Body of pancreas (tissue), 4 donors: ENCODE data around the gene TP53INP2. TPM values are rescaled to one million over a fixed set of nuclear protein-coding genes. Genes with fewer than 3 reads are reported as not detected.

Experiments
- ATAC-seq: fragments of 150-250 bp; one replicate; pipeline ENCODE4 v1.9.1; 2016
- DNase-seq, 4 donors: peaks; one replicate each; pipeline ENCODE4 v3.0.0-alpha.2; 2019
- H3K27ac ChIP-seq, 4 donors: fragments of 200-600 bp; sonication (generic); 1 replicate in 3 of 4; 2 replicates in 1 of 4; pipeline versions ENCODE4 v1.5.1 to v1.6.1; 2016 to 2019; ENCODE audit warnings: mild to moderate bottlenecking in 1 of 4, mixed read lengths in 1 of 4, moderate library complexity in 1 of 4
- H3K27me3 ChIP-seq, 2 donors: fragments of 200-600 bp; sonication (generic); one replicate each; pipeline ENCODE4 v1.6.0; 2016; ENCODE audit warnings: mild to moderate bottlenecking in 1 of 2
- H3K36me3 ChIP-seq, 2 donors: fragments of 200-600 bp; sonication (generic); replicated peaks in 1 of 2; 2 replicates each; pipeline ENCODE4 v1.5.1; 2016; ENCODE audit warnings: low read depth in 2 of 2; ENCODE audit not compliant: insufficient read depth in 1 of 2
- H3K4me1 ChIP-seq: fragments of 200-600 bp; sonication (generic); one replicate; pipeline ENCODE4 v1.6.0; 2016
- H3K4me3 ChIP-seq, 2 donors: fragments of 200-600 bp; sonication (generic); 1 replicate in 1 of 2; 2 replicates in 1 of 2; pipeline ENCODE4 v1.5.1; 2016 to 2019
- H3K9me3 ChIP-seq, 3 donors: fragments of 200-600 bp; sonication (generic); 1 replicate in 2 of 3; 2 replicates in 1 of 3; pipeline ENCODE4 v1.5.1; 2016
- POLR2A ChIP-seq, 3 donors: fragments of 450-650 bp; IDR thresholded peaks; one replicate each; pipeline ENCODE4 v1.6.1; 2016; ENCODE audit warnings: antibody characterized with exemption in 3 of 3, mild to moderate bottlenecking in 2 of 3
- WGBS, 2 donors: methylation state at CpG; one replicate each; pipeline ENCODE4 v1.1.5; 2017; 5-methylcytosine and 5-hydroxymethylcytosine counted together
- intact Hi-C: fragments of 100-400 bp; cut with DNase I; formaldehyde crosslinking; loops from one replicate; pipeline ENCODE4 v1.15.1; 2023
- total RNA-seq, 2 donors: library from RNA; depleted of rRNA; stranded (reverse); fragments of >200 nt; gene quantifications; one replicate each; pipeline ENCODE4 v1.1.0, GENCODE V29; 2016
- TF ChIP-seq, protein P1 (sequence below), 7 experiments: fragments of 450-650 bp in 4 of 7; fragments of 200-600 bp in 3 of 7; sonication (generic) in 3 of 7; IDR thresholded peaks; one replicate each; pipeline ENCODE4 v1.5.1; 2016 to 2019; ENCODE audit warnings: antibody characterized with exemption in 7 of 7

Gene TP53INP2
- total RNA-seq, 2 donors from 2014 or later = 3.4 to 12.2 TPM

DNA sequence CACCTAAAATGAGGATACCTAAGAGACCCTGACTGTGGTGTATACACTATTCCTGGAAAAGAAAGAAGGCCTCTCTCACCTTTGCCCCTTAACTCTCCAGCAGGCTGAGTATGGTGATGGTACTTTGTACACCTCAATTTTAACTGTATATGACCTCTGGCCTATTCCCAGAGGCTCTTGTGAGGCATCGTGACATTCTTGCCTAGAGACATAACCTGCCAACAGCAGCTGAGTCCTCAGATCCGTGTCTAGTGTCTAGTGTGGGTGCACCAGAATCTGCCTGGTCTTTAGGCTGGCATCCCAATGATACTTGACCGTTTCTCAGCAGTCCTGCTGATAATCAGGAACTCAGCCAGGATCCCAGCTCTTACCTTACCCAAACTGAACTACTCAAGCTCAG, 20.0 kb downstream of the TP53INP2 start:
- no peak for TF ChIP-seq POLR2A (IDR thresholded peaks at IDR 0.05)
- TF ChIP-seq, protein P1, sequence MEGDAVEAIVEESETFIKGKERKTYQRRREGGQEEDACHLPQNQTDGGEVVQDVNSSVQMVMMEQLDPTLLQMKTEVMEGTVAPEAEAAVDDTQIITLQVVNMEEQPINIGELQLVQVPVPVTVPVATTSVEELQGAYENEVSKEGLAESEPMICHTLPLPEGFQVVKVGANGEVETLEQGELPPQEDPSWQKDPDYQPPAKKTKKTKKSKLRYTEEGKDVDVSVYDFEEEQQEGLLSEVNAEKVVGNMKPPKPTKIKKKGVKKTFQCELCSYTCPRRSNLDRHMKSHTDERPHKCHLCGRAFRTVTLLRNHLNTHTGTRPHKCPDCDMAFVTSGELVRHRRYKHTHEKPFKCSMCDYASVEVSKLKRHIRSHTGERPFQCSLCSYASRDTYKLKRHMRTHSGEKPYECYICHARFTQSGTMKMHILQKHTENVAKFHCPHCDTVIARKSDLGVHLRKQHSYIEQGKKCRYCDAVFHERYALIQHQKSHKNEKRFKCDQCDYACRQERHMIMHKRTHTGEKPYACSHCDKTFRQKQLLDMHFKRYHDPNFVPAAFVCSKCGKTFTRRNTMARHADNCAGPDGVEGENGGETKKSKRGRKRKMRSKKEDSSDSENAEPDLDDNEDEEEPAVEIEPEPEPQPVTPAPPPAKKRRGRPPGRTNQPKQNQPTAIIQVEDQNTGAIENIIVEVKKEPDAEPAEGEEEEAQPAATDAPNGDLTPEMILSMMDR (IDR thresholded peaks at IDR 0.05) = no peak
- DNase-seq = no peak
- Histone ChIP-seq H3K4me3 (no peak overlapping the region), H3K27ac (no peak overlapping the region), H3K9me3 (no peaks in the 10 kb centered on the region), H3K27me3 (no peaks in the 10 kb centered on the region), H3K4me1 (no peaks in the 10 kb centered on the region), H3K36me3 (peaks cover 0 to 5% of the 10 kb centered on the region in 2 donors)
- ATAC-seq = no peak
- intact Hi-C loops = no loop called here
- 76 to 90% methylated on average over 3 of the region's 3 CpGs for WGBS, 2 donors

DNA sequence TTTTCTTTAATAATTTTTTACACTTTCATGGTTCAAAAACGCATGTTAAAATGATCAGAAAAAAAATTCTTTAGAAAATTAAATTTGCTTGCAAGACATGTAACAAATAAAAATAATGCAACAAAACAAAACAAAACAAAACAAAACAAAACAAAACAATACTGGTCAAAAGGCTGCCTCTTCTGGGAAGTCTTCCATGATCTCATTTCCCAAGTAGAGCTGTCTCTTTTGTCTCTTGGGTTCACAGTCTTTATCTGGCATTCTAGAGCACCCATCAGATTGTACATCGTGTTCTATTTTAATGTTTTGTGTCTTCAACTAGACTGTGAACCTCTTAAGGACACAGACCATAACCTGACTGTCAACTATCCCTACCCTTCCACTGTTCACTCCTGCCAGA, 25.3 kb downstream of the TP53INP2 start:
- TF ChIP-seq, protein P1 (IDR thresholded peaks at IDR 0.05) = no peak
- no peak for TF ChIP-seq POLR2A (IDR thresholded peaks at IDR 0.05)
- intact Hi-C loops = no loop called here
- DNase-seq (no peak), ATAC-seq (no peak)
- H3K4me1 ChIP-seq = no peaks in the 10 kb centered on the region
- no peaks in the 10 kb centered on the region for H3K9me3 ChIP-seq
- no peaks in the 10 kb centered on the region for H3K27me3 ChIP-seq
- no peak overlapping the region for H3K4me3 ChIP-seq
- H3K36me3 ChIP-seq = peaks cover 0 to 7% of the 10 kb centered on the region in 2 donors
- 87 to 97% methylated on average over 2 of the region's 2 CpGs for WGBS, 2 donors
- no peak overlapping the region for H3K27ac ChIP-seq

GRCh38 chr20:34732523-34732922, 28.4 kb downstream of the TP53INP2 start:
- Histone ChIP-seq H3K27ac (no peak overlapping the region), H3K4me3 (no peak overlapping the region), H3K36me3 (peaks cover 0 to 2% of the 10 kb centered on the region in 2 donors), H3K4me1 (no peaks in the 10 kb centered on the region), H3K9me3 (no peaks in the 10 kb centered on the region), H3K27me3 (no peaks in the 10 kb centered on the region)
- ATAC-seq (no peak), DNase-seq (no peak)
- WGBS, 2 donors = 96 to 100% methylated on average over 1 of the region's 1 CpG
- no peak for TF ChIP-seq POLR2A (IDR thresholded peaks at IDR 0.05)
- intact Hi-C loops = no loop called here

- Histone ChIP-seq H3K36me3 (peaks cover 0 to 6% of the 10 kb centered on the region in 2 donors), H3K27ac (no peak overlapping the region), H3K27me3 (no peaks in the 10 kb centered on the region), H3K4me3 (no peak overlapping the region), H3K9me3 (no peaks in the 10 kb centered on the region), H3K4me1 (no peaks in the 10 kb centered on the region)
- intact Hi-C loops = no loop called here
- TF ChIP-seq, protein P1 (IDR thresholded peaks at IDR 0.05) = no peak
- no peak for TF ChIP-seq POLR2A (IDR thresholded peaks at IDR 0.05)
- DNase-seq (no peak), ATAC-seq (no peak)
- WGBS, 2 donors = 76 to 79% methylated on average over 6 of the region's 6 CpGs
Measured at GRCh38 chr20:34736106-34736735, 32.1 kb downstream of the TP53INP2 start.

DNA sequence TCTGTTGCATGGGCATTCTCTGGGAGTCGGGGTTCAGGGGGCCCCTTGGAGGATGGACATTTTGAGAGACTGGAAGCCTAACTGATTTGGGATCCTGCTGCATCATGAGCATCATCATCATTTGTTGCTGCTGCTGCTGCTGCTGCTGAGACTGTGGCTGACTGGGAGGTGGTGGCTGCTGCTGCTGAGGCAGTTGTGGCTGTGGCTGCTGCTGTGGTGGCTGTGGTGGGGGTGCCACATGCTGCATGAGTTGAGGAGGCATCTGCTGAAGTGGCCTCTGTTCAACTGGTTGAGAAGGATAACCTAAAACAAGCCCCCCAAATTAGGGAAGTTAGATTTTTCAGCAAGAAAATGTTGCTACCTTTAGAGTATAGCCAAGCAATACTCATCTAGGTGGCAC, 38.9 kb downstream of the TP53INP2 start:
- TF ChIP-seq, protein P1 (IDR thresholded peaks at IDR 0.05) = no peak
- no peak for TF ChIP-seq POLR2A (IDR thresholded peaks at IDR 0.05)
- ATAC-seq = no peak

More for the DNA sequence above, 38.9 kb downstream of the TP53INP2 start:
- DNase-seq = no peak
- Histone ChIP-seq H3K4me3 (no peak overlapping the region), H3K27ac (no peak overlapping the region), H3K36me3 (peaks cover 0 to 17% of the 10 kb centered on the region in 2 donors), H3K27me3 (no peaks in the 10 kb centered on the region), H3K9me3 (no peaks in the 10 kb centered on the region), H3K4me1 (no peaks in the 10 kb centered on the region)
- intact Hi-C loops = no loop called here
- WGBS, 2 donors = 82% methylated on average over 1 of the region's 1 CpG; no CpG with 5 or more reads in 1 of the 2 donors
